HEK293 (cell line): ENCODE results near the gene RITA1.

Source experiments
- TRIM28 ChIP-seq: IDR thresholded peaks from 2 replicates; pipeline ENCODE4 v1.6.1; 2011; ENCODE audit warnings: low read length, control low read depth, borderline replicate concordance
- YY1 ChIP-seq: fragments of 450-650 bp; formaldehyde crosslinking; IDR thresholded peaks from 2 replicates; pipeline ENCODE4 v1.5.1; 2018; ENCODE audit warnings: missing biosample characterization, missing genetic modification characterization
- ZIC2 ChIP-seq: fragments of 450-650 bp; formaldehyde crosslinking; IDR thresholded peaks from 2 replicates; pipeline ENCODE4 v1.5.1; 2016; ENCODE audit warnings: missing biosample characterization, missing genetic modification characterization
- ZNF146 ChIP-seq: fragments of 450-650 bp; formaldehyde crosslinking; IDR thresholded peaks from 2 replicates; pipeline ENCODE4 v1.5.1; 2016; ENCODE audit warnings: missing biosample characterization, missing genetic modification characterization
- ZNF223 ChIP-seq: fragments of 450-650 bp; formaldehyde crosslinking; IDR thresholded peaks from 2 replicates; pipeline ENCODE4 v1.5.1; 2016; ENCODE audit warnings: missing biosample characterization, missing genetic modification characterization
- ZNF707 ChIP-seq: fragments of 450-650 bp; formaldehyde crosslinking; IDR thresholded peaks from 2 replicates; pipeline ENCODE4 v1.5.1; 2016; ENCODE audit warnings: missing biosample characterization, missing genetic modification characterization
- ZNF76 ChIP-seq: fragments of 450-650 bp; formaldehyde crosslinking; IDR thresholded peaks from 2 replicates; pipeline ENCODE4; 2016; ENCODE audit warnings: low read depth, missing biosample characterization, missing genetic modification characterization, borderline replicate concordance
- TF ChIP-seq, protein P1 (sequence below): fragments of 450-650 bp; formaldehyde crosslinking; IDR thresholded peaks from 2 replicates; pipeline ENCODE4 v1.5.1; 2016; ENCODE audit warnings: missing biosample characterization, missing genetic modification characterization

DNA sequence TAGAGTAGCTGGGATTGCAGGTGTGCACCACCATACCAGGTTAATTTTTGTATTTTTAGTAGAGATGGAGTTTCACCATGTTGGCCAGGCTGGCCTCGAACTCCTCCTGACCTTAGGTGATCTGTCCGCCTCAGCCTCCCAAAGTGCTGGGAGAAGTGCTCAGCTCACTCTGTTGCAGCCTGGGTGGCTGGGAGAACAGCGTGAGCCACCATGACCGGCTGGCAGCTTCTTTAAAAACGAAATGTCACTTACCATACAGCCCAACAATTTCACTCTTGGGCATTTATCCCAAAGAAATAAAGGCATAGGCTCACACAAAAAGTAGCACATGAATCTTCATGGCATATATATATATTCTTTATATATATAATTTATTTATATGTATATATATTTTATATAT, 40.7 kb upstream of the RITA1 start:
- TF ChIP-seq ZNF146 (tag by site-specific recombination) (no peak), YY1 (tag by site-specific recombination) (no peak), TRIM28 (no peak), ZNF707 (tag by site-specific recombination) (no peak), ZIC2 (tag by site-specific recombination) (no peak), ZNF76 (tag by site-specific recombination) (no peak), ZNF223 (no peak)
- TF ChIP-seq, protein P1, sequence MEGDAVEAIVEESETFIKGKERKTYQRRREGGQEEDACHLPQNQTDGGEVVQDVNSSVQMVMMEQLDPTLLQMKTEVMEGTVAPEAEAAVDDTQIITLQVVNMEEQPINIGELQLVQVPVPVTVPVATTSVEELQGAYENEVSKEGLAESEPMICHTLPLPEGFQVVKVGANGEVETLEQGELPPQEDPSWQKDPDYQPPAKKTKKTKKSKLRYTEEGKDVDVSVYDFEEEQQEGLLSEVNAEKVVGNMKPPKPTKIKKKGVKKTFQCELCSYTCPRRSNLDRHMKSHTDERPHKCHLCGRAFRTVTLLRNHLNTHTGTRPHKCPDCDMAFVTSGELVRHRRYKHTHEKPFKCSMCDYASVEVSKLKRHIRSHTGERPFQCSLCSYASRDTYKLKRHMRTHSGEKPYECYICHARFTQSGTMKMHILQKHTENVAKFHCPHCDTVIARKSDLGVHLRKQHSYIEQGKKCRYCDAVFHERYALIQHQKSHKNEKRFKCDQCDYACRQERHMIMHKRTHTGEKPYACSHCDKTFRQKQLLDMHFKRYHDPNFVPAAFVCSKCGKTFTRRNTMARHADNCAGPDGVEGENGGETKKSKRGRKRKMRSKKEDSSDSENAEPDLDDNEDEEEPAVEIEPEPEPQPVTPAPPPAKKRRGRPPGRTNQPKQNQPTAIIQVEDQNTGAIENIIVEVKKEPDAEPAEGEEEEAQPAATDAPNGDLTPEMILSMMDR (tag by site-specific recombination), result no peak
